SU-DHL-6 (cell line): ENCODE data around the gene STX19.

Source experiments
- EZH2phosphoT487 ChIP-seq: fragments of 200-600 bp; sonication (generic), shearing (Covaris generic); conservative IDR thresholded peaks from 2 replicates; pipeline ENCODE4 v1.6.1; 2018; ENCODE audit warnings: mild to moderate bottlenecking, antibody characterized with exemption, low read length, moderate library complexity, mixed read lengths
- TF ChIP-seq, protein P1 (sequence below): fragments of 200-600 bp; sonication (generic); IDR thresholded peaks from one replicate; pipeline ENCODE4 v1.5.1; 2017; ENCODE audit warnings: antibody characterized with exemption, mild to moderate bottlenecking, low read length, moderate library complexity; ENCODE audit not compliant: insufficient read depth, poor library complexity, severe bottlenecking

DNA sequence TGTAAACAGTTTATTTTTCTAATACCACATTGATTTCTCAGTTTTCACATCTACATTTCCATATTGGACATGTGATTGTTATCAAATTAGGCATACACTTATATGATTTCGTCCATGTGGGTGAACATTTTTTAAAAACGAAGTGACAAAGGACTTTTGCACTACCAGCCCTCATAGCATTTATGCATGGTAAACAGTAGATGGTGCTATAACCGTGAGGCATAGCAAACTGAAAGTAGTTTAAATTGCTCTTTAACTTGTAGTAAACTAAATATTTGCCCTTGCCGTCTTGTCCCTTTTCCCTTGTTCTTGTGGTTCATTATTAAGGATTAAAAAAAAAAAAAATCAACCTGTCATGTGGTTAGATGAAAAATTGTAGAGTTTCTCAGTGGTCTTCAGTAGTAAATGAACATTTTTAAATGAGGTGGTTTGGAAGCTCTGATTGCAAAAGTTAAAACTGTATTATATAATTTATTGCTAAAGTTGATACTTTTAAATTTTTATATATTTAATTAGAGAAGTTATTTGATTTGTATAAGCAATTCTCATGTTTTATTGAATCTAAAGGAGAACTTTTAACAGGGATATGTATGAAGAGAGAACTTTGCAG, 24.0 kb downstream of the STX19 start:
- TF ChIP-seq, protein P1, sequence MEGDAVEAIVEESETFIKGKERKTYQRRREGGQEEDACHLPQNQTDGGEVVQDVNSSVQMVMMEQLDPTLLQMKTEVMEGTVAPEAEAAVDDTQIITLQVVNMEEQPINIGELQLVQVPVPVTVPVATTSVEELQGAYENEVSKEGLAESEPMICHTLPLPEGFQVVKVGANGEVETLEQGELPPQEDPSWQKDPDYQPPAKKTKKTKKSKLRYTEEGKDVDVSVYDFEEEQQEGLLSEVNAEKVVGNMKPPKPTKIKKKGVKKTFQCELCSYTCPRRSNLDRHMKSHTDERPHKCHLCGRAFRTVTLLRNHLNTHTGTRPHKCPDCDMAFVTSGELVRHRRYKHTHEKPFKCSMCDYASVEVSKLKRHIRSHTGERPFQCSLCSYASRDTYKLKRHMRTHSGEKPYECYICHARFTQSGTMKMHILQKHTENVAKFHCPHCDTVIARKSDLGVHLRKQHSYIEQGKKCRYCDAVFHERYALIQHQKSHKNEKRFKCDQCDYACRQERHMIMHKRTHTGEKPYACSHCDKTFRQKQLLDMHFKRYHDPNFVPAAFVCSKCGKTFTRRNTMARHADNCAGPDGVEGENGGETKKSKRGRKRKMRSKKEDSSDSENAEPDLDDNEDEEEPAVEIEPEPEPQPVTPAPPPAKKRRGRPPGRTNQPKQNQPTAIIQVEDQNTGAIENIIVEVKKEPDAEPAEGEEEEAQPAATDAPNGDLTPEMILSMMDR: peak; percentile 77
- TF ChIP-seq EZH2phosphoT487: no peak
